GM19240 (cell line): ENCODE measurements around the gene VPS13D.
"Not testable (repeated sequence)": the region's sequence is repeated elsewhere in the genome, so short reads cannot be mapped to it uniquely, and the experiment has no call there.

Source experiments
- DNase-seq: peaks from one replicate; pipeline ENCODE4 v3.0.0; 2011; ENCODE audit warnings: low spot score; ENCODE audit not compliant: insufficient read length

Gene VPS13D

GRCh38 chr1:12448746-12449177 is 218.9 kb downstream of the VPS13D start:
- no peak for DNase-seq

DNA sequence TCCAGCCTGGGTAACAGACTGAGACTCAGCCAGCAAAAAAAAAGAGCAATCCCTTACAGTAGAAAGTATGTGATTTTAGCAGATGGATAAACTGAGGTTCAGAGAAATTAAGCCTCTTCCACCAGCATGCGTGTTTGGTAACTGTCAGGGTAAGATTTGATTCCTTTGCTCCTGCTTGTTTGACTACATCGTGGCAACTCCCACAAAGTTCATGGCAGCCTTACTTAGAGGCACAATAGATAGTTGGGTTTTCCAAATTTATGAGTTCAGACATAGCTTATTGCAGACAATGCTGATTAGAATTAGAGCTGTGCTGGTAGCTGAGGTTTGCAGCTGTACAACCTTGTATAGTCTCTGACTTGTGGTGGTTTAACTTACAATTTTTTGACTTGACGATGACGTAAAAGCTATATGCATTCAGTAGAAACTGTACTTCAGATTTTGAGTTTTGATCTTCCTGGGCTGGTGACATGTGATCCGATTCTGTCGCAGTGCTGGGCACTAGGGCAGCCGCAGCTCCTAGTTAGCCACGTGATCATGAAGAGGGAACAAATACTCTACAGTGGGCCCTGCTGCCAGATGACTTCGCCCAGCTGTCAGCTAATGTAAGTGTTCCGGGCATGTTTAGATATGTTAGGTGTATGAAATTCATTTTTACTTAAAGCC is 220.4 kb downstream of the VPS13D start:
- no peak for DNase-seq

- no peak for DNase-seq
Measured at GRCh38 chr1:12450756-12451559, 221.1 kb downstream of the VPS13D start.

DNA sequence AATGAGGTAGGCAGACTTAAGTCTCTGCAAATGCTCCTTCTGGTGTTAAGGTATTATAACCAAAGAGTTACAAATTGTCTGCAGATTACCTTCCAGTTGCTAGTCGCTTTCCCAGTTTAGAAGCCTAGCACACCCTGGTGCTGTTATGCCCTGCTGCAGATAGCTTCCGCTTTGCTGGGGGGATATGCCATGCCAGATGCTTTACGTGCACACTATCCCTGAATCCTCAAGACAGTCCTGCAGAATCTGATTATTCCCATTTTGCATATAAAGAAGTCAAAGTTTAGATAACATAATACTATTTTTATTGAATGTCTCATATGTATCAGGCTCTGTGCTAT is 221.7 kb downstream of the VPS13D start:
- DNase-seq = no peak

GRCh38 chr1:12452262-12452661 is 222.4 kb downstream of the VPS13D start:
- DNase-seq = no peak

GRCh38 chr1:12453400-12454343 is 223.8 kb downstream of the VPS13D start:
- no peak for DNase-seq

- DNase-seq = no peak
Measured at GRCh38 chr1:12454406-12455391, 224.9 kb downstream of the VPS13D start.

GRCh38 chr1:12456081-12456480 is 226.3 kb downstream of the VPS13D start:
- not testable (repeated sequence) for DNase-seq

DNA sequence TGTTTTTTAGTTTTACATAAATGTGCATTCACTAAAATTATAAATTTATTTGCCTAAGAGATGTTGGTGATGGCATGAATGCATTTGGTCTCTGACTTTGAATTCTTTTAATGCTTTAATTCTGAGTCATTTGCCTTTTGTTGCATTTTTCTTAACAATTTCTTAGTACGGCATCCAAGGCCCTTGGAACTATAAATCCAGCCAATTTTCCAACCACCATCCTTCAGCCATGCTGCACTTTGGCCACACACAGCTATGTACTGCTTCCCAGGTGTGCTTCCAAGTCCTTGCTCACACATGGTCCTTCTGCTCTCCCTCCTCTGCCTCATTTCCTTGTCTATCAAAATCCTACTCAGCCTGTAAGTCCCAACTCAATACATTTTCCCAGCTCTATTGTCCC is 227.1 kb downstream of the VPS13D start:
- DNase-seq = no peak

DNA sequence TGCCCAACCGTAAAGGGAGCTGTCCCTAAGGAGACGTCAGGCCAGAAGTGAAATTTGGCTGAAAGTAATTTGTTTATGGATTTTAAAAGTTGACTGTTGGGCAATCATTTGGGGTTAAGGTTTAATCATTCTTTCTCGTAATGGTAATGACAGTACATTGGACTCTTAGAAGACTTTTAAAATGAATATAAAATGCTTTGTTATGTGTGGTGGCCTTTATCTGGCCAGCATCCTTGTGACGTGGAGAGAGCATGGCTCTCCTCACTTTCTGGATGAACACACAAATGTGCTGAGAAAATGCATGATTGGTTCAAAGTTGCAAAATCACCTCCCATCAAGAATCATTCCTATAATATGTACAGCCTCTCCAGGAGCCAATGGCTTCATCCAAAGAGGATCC is 227.9 kb downstream of the VPS13D start:
- no peak for DNase-seq

DNA sequence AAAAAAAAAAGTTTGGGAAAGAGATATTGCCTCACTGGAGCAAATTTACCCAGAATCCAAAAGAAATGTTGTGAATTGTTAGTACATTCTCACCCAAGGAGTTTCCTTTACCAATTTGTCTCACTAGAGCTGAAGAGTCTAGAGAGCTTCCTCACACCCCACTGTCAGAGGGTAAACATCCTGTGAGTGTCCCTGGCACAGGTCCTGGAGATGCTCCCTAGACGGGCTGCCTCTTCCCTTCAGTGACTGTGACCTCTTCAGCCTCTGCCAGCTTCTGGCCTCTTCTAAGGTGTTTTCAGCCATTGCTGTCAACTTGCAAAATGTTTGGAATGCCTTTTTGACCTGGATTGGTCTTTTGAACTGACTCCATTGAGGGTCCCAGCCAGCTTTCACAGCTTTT is 228.7 kb downstream of the VPS13D start:
- DNase-seq = no peak

DNA sequence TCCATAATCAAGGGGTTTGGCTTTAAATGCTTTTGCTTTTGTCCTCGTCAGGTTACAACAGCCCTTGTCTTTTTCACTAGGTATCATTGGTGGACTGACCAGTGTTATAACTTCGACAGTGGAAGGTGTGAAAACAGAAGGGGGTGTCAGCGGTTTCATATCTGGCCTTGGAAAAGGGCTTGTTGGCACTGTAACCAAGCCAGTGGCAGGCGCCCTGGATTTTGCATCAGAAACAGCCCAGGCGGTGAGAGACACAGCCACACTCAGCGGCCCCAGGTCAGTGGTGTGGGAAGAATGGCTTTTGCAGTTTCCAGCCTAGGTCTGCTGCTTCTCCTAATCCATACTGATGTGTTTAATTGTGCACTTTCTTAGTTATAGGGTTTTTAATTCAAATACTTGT is 230.3 kb downstream of the VPS13D start:
- DNase-seq = no peak

GRCh38 chr1:12460911-12461621 is 231.2 kb downstream of the VPS13D start:
- DNase-seq = no peak

GRCh38 chr1:12461754-12462153 is 231.9 kb downstream of the VPS13D start:
- no peak for DNase-seq

DNA sequence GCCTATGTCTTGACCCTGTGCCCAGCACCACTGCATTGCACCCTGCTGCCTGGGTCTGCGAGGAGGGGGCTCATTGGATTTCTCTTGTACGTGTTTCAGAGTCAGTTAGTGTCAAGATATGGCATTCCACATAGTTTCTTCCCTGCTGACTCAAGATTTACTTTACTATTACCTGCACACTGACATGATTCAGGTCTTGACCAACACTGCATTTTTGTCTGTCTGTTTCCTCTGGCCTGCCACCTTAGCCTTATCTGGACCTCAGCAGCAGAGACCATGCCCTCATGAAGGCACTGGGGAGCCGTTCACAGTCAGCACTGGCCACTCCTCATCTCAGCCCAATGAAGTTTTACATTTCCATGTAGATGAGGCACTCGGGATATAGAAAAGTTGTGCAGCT is 232.8 kb downstream of the VPS13D start:
- no peak for DNase-seq

GRCh38 chr1:12464045-12464461 is 234.2 kb downstream of the VPS13D start:
- no peak for DNase-seq

GRCh38 chr1:12464598-12465056 is 234.8 kb downstream of the VPS13D start:
- DNase-seq = no peak

DNA sequence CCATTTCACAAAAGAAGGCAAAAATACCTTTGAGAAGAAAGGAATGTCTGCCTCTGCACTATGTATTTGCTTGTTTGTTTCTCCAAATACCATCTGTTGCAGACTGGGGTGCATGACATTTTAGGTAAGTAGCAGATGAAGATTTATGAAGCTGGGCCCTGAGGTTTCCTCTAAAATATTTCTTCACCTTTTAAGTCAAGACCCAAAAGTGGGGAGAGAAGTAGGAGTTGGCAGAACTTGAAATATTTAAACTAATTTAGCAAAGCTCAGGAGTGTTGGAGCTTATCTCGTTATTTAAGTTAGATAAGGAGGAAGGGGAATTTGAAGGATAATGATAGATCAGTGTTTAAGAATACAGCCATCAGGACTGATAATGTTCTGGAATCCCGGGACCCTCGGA is 235.3 kb downstream of the VPS13D start:
- no peak for DNase-seq

DNA sequence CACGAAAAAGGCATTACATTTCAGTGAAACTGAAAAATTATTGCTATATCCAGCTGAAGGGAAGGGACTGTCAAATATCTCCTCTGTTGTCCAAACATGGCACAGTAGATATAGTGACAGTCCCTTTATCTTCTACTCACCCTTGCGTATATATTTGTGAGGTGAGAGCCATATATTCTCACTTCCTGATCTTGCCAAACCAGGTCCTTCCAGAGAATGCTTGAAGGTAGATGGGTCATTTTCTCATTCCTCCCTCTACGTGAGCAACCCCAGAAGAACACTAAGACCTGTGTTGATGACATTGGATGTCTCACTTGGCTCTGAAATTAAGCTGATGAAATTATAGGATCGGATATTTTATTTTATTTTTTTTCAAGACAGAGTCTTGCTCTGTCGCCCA is 237.0 kb downstream of the VPS13D start:
- DNase-seq = no peak
